ENCODE results near the gene C10orf62. TPM values are rescaled to one million over a fixed set of nuclear protein-coding genes. Genes with fewer than 3 reads are reported as not detected.

The C10orf62 gene
- total RNA-seq (not detected), polyA plus RNA-seq (not detected), total RNA-seq (not detected)

DNA sequence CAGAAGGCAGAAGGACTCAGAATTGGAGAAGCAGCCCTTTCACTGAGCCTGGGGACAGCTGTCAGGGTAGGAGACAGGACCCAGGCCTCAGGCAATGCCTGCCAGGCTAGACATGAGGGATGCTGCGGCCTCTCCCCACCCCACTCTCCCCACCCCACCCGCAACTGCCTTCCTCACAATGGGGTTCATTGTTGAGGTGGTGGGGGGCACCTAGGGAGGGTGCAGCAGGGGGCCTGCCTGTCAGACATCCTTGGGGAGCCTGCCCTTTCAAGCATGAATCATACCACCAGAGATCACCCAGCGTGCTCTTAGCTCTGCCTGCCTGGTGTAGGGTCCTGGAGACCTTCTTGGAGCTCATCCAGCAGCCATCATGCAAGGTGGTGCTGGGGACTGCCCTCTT is at the start of gene C10orf62:
TSS of gene C10orf62 (plus strand) at position 243 of the 400 bp plus-strand sequence. CDS start 177 bp downstream, outside the sequence.
- H3K9me3 Mint-ChIP-seq, result no peaks in the 10 kb centered on the region

GRCh38 chr10:97540669-97541500 is 48.6 kb upstream of the C10orf62 start:
- no peaks in the 10 kb centered on the region for H3K27me3 Mint-ChIP-seq
- CTCF ChIA-PET, result no interaction called here
- intact Hi-C loops (cut with micrococcal nuclease), result no loop called here

More for the DNA sequence above, at the start of gene C10orf62:
- ChIA-PET POLR2A (no interaction called here), CTCF (no interaction called here)
- no peak for ATAC-seq
- DNase-seq, result no peak
- peaks cover 0 to 8% (median 0%) of the 10 kb centered on the region in 7 donors for H3K4me1 Mint-ChIP-seq
- H3K4me3 Mint-ChIP-seq, result no peak within 1 kb of the TSS
- no peaks in the 10 kb centered on the region for H3K27me3 ChIP-seq (ENCODE audit: control insufficient read depth in 2 of 2, insufficient read depth in 2 of 2, low read length in 2 of 2)
- intact Hi-C loops (cut with micrococcal nuclease), result no loop called here
- H3K27ac ChIP-seq (ENCODE audit: low read depth, low read length), result no peak within 1 kb of the TSS
- peak within 1 kb of the TSS in 1 of 9 donors; percentile 13 for H3K27ac Mint-ChIP-seq
- H3K4me1 ChIP-seq (ENCODE audit: control insufficient read depth in 2 of 2, insufficient read depth in 2 of 2, low read length in 2 of 2), result no peaks in the 10 kb centered on the region
- H3K27me3 Mint-ChIP-seq, result no peaks in the 10 kb centered on the region
- H3K9me3 ChIP-seq (ENCODE audit: control insufficient read depth in 2 of 3, low read length in 3 of 3), result no peaks in the 10 kb centered on the region
- H3K4me3 ChIP-seq (ENCODE audit: low read length), result no peak within 1 kb of the TSS
- H3K36me3 Mint-ChIP-seq, result no peaks in the 10 kb centered on the region
- H3K36me3 ChIP-seq (ENCODE audit: control insufficient read depth in 2 of 3, insufficient read depth in 3 of 3, low read length in 3 of 3), result no peaks in the 10 kb centered on the region

GRCh38 chr10:97542169-97543024 is 47.1 kb upstream of the C10orf62 start:
- Mint-ChIP-seq H3K27me3 (peaks cover 0 to 3% (median 0%) of the 10 kb centered on the region in 5 donors), H3K9me3 (no peaks in the 10 kb centered on the region), H3K27ac (peak overlapping the region in 1 of 9 donors; percentile 64), H3K4me3 (no peak overlapping the region), H3K4me1 (peaks cover 0 to 19% (median 0%) of the 10 kb centered on the region in 7 donors), H3K36me3 (no peaks in the 10 kb centered on the region)
- peak; percentile 51 for ATAC-seq
- Histone ChIP-seq H3K4me1 (ENCODE audit: control insufficient read depth in 2 of 2, insufficient read depth in 2 of 2, low read length in 2 of 2) (no peaks in the 10 kb centered on the region), H3K27me3 (ENCODE audit: control insufficient read depth in 2 of 2, insufficient read depth in 2 of 2, low read length in 2 of 2) (no peaks in the 10 kb centered on the region), H3K36me3 (ENCODE audit: control insufficient read depth in 2 of 3, insufficient read depth in 3 of 3, low read length in 3 of 3) (no peaks in the 10 kb centered on the region), H3K27ac (ENCODE audit: low read depth, low read length) (no peak overlapping the region), H3K9me3 (ENCODE audit: control insufficient read depth in 2 of 3, low read length in 3 of 3) (no peaks in the 10 kb centered on the region), H3K4me3 (ENCODE audit: low read length) (no peak overlapping the region)
- CTCF ChIA-PET, result interaction anchor here (1.4 kb wide), 1 partner anchor 43 kb away, joined by 3 read pairs; no protein-coding TSS in a partner anchor
- DNase-seq, result peak in 1 of 9 donors; percentile 56
- POLR2A ChIA-PET, result no interaction called here
- intact Hi-C loops (cut with micrococcal nuclease), result no loop called here

More at GRCh38 chr10:97540669-97541500, 48.6 kb upstream of the C10orf62 start:
- POLR2A ChIA-PET, result no interaction called here
- Histone ChIP-seq H3K27me3 (ENCODE audit: control insufficient read depth in 2 of 2, insufficient read depth in 2 of 2, low read length in 2 of 2) (no peaks in the 10 kb centered on the region), H3K27ac (ENCODE audit: low read depth, low read length) (no peak overlapping the region), H3K4me3 (ENCODE audit: low read length) (no peak overlapping the region), H3K4me1 (ENCODE audit: control insufficient read depth in 2 of 2, insufficient read depth in 2 of 2, low read length in 2 of 2) (no peaks in the 10 kb centered on the region), H3K9me3 (ENCODE audit: control insufficient read depth in 2 of 3, low read length in 3 of 3) (no peaks in the 10 kb centered on the region), H3K36me3 (ENCODE audit: control insufficient read depth in 2 of 3, insufficient read depth in 3 of 3, low read length in 3 of 3) (no peaks in the 10 kb centered on the region)
- ATAC-seq (no peak), DNase-seq (no peak)
- H3K4me1 Mint-ChIP-seq, result peaks cover 0 to 19% (median 0%) of the 10 kb centered on the region in 7 donors
- H3K4me3 Mint-ChIP-seq, result no peak overlapping the region
- peak overlapping the region in 1 of 9 donors; percentile 76 for H3K27ac Mint-ChIP-seq
- H3K9me3 Mint-ChIP-seq, result no peaks in the 10 kb centered on the region
- H3K36me3 Mint-ChIP-seq, result no peaks in the 10 kb centered on the region

GRCh38 chr10:97543025-97543546 is 46.4 kb upstream of the C10orf62 start:
- no peak overlapping the region for H3K27ac ChIP-seq (ENCODE audit: low read depth, low read length)
- no peaks in the 10 kb centered on the region for H3K9me3 ChIP-seq (ENCODE audit: control insufficient read depth in 2 of 3, low read length in 3 of 3)
- Mint-ChIP-seq H3K4me1 (peaks cover 0 to 19% (median 0%) of the 10 kb centered on the region in 7 donors), H3K36me3 (no peaks in the 10 kb centered on the region), H3K9me3 (no peaks in the 10 kb centered on the region), H3K27me3 (peaks cover 0 to 3% (median 0%) of the 10 kb centered on the region in 5 donors), H3K27ac (peak overlapping the region in 2 of 9 donors; percentile 64 to 74), H3K4me3 (peak overlapping the region in 1 of 10 donors; percentile 35)
- no peaks in the 10 kb centered on the region for H3K36me3 ChIP-seq (ENCODE audit: control insufficient read depth in 2 of 3, insufficient read depth in 3 of 3, low read length in 3 of 3)
- intact Hi-C loops (cut with micrococcal nuclease), result no loop called here
- ATAC-seq (peak; percentile 88), DNase-seq (peak in 1 of 9 donors; percentile 70)
- H3K4me1 ChIP-seq (ENCODE audit: control insufficient read depth in 2 of 2, insufficient read depth in 2 of 2, low read length in 2 of 2), result no peaks in the 10 kb centered on the region
- ChIA-PET POLR2A (no interaction called here), CTCF (interaction anchor here (1.4 kb wide), 1 partner anchor 43 kb away, joined by 3 read pairs; no protein-coding TSS in a partner anchor)
- no peaks in the 10 kb centered on the region for H3K27me3 ChIP-seq (ENCODE audit: control insufficient read depth in 2 of 2, insufficient read depth in 2 of 2, low read length in 2 of 2)
- H3K4me3 ChIP-seq (ENCODE audit: low read length), result no peak overlapping the region

GRCh38 chr10:97546456-97547270 is 42.9 kb upstream of the C10orf62 start:
- H3K9me3 ChIP-seq (ENCODE audit: control insufficient read depth in 2 of 3, low read length in 3 of 3), result no peaks in the 10 kb centered on the region
- Mint-ChIP-seq H3K36me3 (no peaks in the 10 kb centered on the region), H3K4me1 (peaks cover 0 to 19% (median 0%) of the 10 kb centered on the region in 7 donors), H3K27me3 (peaks cover 0 to 3% (median 0%) of the 10 kb centered on the region in 5 donors), H3K27ac (no peak overlapping the region), H3K9me3 (no peaks in the 10 kb centered on the region), H3K4me3 (no peak overlapping the region)
- no peaks in the 10 kb centered on the region for H3K27me3 ChIP-seq (ENCODE audit: control insufficient read depth in 2 of 2, insufficient read depth in 2 of 2, low read length in 2 of 2)
- no peaks in the 10 kb centered on the region for H3K4me1 ChIP-seq (ENCODE audit: control insufficient read depth in 2 of 2, insufficient read depth in 2 of 2, low read length in 2 of 2)
- H3K4me3 ChIP-seq (ENCODE audit: low read length), result no peak overlapping the region
- intact Hi-C loops (cut with micrococcal nuclease), result no loop called here
- ATAC-seq, result no peak
- H3K27ac ChIP-seq (ENCODE audit: low read depth, low read length), result no peak overlapping the region
- ChIA-PET CTCF (interaction anchor here (0.5 to 1.1 kb wide), 2 partner anchors 13 to 887 kb away, joined by 3 read pairs; no protein-coding TSS in a partner anchor), POLR2A (interaction anchor here (0.7 kb wide), 1 partner anchor 155 kb away, joined by 3 read pairs; no protein-coding TSS in a partner anchor)
- H3K36me3 ChIP-seq (ENCODE audit: control insufficient read depth in 2 of 3, insufficient read depth in 3 of 3, low read length in 3 of 3), result no peaks in the 10 kb centered on the region
- no peak for DNase-seq

- Mint-ChIP-seq H3K4me3 (no peak overlapping the region), H3K27me3 (peaks cover 0 to 3% (median 0%) of the 10 kb centered on the region in 5 donors), H3K4me1 (peaks cover 0 to 14% (median 0%) of the 10 kb centered on the region in 7 donors), H3K9me3 (no peaks in the 10 kb centered on the region), H3K36me3 (no peaks in the 10 kb centered on the region), H3K27ac (no peak overlapping the region)
- H3K36me3 ChIP-seq (ENCODE audit: control insufficient read depth in 2 of 3, insufficient read depth in 3 of 3, low read length in 3 of 3), result no peaks in the 10 kb centered on the region
- no peaks in the 10 kb centered on the region for H3K9me3 ChIP-seq (ENCODE audit: control insufficient read depth in 2 of 3, low read length in 3 of 3)
- H3K4me1 ChIP-seq (ENCODE audit: control insufficient read depth in 2 of 2, insufficient read depth in 2 of 2, low read length in 2 of 2), result no peaks in the 10 kb centered on the region
- no peaks in the 10 kb centered on the region for H3K27me3 ChIP-seq (ENCODE audit: control insufficient read depth in 2 of 2, insufficient read depth in 2 of 2, low read length in 2 of 2)
- ATAC-seq (no peak), DNase-seq (no peak)
- intact Hi-C loops (cut with micrococcal nuclease), result no loop called here
- POLR2A ChIA-PET, result no interaction called here
- no peak overlapping the region for H3K4me3 ChIP-seq (ENCODE audit: low read length)
- H3K27ac ChIP-seq (ENCODE audit: low read depth, low read length), result no peak overlapping the region
- CTCF ChIA-PET, result no interaction called here
Measured at GRCh38 chr10:97547271-97547600, 42.3 kb upstream of the C10orf62 start.
